NCI-H1092 (cell line): ENCODE measurements around the gene EBI3.
"Not testable (repeated sequence)": the region's sequence is repeated elsewhere in the genome, so short reads cannot be mapped to it uniquely, and the experiment has no call there.

Experiments
- DNase-seq: peaks from one replicate; lab custom pipeline; 2025; lab: John Stamatoyannopoulos, UW

Gene EBI3

GRCh38 chr19:4200940-4201542 is 28.3 kb upstream of the EBI3 start:
- no peak for DNase-seq

GRCh38 chr19:4201798-4202197 is 27.5 kb upstream of the EBI3 start:
- DNase-seq, result no peak

- no peak for DNase-seq
Measured at GRCh38 chr19:4206818-4207484, 22.4 kb upstream of the EBI3 start.

DNA sequence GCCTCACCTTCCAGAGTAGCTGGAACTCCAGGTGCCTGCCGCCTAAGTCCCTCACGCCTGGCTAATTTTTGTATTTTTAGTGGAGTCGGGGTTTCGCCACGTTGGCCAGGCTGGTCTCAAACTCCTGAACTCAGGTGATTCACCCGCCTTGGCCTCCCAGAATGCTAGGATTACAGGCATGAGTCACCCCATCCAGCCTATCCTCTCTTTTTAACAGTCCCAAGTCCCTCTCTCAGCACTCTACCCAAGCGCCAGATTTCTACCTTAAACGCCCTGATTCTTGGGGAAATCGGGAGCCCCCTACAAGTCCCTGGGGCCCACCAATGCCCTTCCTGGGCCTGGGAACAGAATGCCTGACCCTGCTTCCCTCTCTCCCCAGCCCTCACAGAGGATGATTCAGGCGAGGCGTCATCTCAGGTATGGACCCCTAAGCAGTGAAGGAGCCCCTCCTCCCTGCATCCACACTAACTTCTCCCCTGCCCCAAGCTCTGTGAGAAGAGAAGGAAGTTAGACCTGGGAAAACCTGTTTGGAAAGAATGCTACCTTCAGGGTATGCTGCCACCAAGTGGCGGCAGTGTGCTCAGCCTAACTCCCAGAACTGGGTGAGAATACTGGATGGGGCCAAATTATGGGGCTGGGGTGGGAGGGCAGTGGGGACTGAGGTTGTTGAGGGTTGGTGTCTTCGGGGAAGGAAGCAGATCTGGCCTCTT is 20.8 kb upstream of the EBI3 start:
- no peak for DNase-seq

GRCh38 chr19:4210166-4210731 is 19.1 kb upstream of the EBI3 start:
- no peak for DNase-seq

- DNase-seq, result no peak
Measured at GRCh38 chr19:4213116-4213515, 16.2 kb upstream of the EBI3 start.

DNA sequence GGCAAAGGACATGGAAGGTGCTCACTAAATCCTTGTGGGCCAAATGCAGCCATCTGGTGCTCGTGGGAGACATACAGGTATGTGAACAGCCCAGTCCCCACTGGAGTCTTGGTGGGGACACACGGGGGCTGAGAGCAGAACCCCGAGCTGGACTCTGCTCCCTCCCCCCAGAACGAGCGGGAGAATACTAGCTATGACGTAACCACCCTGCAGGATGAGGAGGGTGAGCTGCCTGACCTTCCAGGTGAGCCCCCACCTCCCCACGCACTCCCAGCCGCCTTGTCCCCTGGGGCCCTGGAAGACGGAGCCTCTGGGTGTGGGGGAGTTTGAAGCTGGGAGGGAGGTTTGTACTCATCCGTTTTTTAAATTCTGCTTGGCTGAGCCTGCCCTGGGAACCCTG is 13.5 kb upstream of the EBI3 start:
- no peak for DNase-seq

GRCh38 chr19:4216846-4217245 is 12.5 kb upstream of the EBI3 start:
- no peak for DNase-seq

GRCh38 chr19:4217429-4218264 is 11.7 kb upstream of the EBI3 start:
- no peak for DNase-seq

- DNase-seq, result not testable (repeated sequence)
Measured at GRCh38 chr19:4218523-4218922, 10.8 kb upstream of the EBI3 start.

GRCh38 chr19:4220188-4220587 is 9.1 kb upstream of the EBI3 start:
- DNase-seq, result no peak

GRCh38 chr19:4224470-4224869 is 4.9 kb upstream of the EBI3 start:
- DNase-seq, result no peak

- no peak for DNase-seq
Measured at GRCh38 chr19:4225885-4226284, 3.4 kb upstream of the EBI3 start.

DNA sequence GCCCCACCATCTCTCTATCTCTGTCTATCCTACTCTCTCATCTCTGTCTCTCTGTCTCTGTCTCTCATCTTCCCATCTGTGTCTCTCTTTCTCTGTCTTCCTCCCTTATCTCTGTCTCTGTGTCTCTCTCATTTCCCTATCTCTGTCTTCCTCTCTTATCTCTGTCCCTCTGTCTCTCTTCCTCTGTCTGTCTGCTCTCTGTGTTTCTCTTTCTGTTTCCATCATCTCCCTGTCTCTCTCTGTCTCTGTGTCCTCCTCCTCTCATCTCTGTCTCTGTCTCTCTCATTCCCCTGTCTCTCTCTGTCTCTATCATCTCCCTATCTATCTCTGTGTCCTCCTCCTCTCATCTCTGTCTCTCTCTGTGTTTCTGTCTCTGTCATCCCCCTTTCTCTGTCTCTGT is 1.6 kb upstream of the EBI3 start:
- no peak for DNase-seq

GRCh38 chr19:4228765-4229178 is 551 bp upstream of the EBI3 start:
- no peak for DNase-seq

DNA sequence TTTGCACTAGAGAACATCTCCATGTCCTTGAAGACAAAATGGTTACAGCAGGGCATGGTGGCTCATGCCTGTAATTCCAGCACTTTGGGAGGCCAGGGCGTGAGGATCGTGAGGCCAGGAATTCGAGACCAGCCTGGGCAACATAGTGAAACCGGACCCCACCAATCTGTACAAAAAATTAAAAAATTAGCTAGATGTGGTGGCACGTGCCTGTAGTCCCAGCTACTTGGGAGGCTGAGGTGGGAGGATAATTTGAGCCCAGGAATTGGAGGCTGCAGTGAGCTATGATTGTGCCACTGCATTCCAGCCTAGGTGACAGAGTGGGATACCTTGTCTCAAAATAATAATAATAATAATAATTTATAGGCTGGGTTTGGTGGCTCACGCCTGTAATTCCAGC is 914 bp downstream of the EBI3 start:
- DNase-seq, result not testable (repeated sequence)

DNA sequence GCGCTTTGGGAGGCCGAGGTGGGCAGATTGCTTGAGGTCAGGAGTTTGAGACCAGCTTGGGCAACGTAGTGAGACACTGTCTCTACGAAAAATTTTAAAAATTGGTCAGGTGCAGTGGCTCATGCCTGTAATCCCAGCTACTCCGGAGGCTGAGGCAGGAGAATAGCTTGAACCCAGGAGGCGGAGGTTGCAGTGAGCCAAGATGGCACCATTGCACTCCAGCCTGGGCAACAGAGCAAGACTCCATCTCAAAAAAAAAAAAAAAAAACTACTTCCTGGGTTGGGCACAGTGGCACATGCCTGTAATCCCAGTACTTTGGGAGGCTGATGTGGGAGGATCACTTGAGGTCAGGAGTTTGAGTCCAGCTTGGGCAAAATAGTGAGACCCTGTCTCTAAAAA is 2.2 kb downstream of the EBI3 start:
- DNase-seq, result not testable (repeated sequence)

DNA sequence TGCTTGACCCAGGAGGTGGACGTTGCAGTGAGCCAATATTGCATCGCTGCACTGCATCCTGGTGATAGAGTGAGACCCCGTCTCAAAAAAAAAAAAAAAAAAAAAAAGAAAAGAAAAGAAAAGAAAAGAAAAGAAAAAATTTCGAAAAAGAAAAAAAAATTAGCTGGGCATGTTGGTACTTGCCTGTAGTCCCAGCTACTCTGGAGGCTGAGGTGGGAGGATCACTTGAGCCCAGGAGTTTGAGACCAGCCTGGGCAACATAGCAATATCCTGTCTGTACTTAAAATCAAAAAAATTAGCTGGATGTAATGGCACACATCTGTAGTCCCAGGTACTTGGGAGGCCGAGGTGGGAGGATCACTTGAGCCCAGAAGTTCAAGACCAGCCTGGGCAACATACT is 2.8 kb downstream of the EBI3 start:
- not testable (repeated sequence) for DNase-seq

- DNase-seq, result no peak
Measured at GRCh38 chr19:4232614-4233281, 3.4 kb downstream of the EBI3 start.

- no peak for DNase-seq
Measured at GRCh38 chr19:4233282-4233853, 4.0 kb downstream of the EBI3 start.

- no peak for DNase-seq
Measured at GRCh38 chr19:4234142-4234861, 5.0 kb downstream of the EBI3 start.
